ENCODE data around the gene BEX3.

BEX3 gene

DNA sequence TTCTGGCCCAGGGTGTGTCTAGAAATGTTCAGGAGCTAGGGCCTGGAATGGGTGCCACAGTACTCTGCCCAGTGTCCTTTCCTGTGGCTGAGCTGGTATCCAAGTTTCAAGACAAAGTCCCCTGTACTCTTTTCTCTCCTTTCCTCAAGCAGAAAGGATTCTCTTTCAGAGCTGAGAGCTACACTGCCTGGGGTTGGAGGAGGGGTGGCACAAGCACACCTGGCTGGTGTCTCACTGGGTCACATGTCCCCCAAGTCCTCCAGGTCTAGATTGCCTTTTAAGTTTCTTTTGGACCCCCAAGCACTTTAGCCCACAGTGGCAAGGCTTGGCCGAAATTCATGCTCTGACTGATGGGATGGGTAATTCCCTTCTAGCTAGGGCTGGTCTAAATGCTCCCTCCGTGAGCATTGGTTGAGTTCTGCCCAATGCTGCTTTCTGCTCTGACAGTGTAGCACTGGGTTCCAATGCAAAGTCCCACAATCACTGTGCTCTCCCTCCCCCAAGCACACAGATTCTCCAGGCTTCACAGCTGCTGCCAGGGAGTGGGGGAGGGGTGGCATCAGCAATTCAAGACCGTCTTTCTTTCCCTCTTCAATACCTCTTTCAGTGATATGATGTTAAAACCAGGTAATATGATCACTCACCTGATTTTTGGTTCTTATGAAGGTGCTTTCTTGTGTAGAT lies 47.8 kb downstream of the BEX3 start:
- in situ Hi-C loops (cut with HindIII; ENCODE audit: low sequenced_read_pairs): no loop called here
- TF ChIP-seq, protein P1, sequence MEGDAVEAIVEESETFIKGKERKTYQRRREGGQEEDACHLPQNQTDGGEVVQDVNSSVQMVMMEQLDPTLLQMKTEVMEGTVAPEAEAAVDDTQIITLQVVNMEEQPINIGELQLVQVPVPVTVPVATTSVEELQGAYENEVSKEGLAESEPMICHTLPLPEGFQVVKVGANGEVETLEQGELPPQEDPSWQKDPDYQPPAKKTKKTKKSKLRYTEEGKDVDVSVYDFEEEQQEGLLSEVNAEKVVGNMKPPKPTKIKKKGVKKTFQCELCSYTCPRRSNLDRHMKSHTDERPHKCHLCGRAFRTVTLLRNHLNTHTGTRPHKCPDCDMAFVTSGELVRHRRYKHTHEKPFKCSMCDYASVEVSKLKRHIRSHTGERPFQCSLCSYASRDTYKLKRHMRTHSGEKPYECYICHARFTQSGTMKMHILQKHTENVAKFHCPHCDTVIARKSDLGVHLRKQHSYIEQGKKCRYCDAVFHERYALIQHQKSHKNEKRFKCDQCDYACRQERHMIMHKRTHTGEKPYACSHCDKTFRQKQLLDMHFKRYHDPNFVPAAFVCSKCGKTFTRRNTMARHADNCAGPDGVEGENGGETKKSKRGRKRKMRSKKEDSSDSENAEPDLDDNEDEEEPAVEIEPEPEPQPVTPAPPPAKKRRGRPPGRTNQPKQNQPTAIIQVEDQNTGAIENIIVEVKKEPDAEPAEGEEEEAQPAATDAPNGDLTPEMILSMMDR (IDR thresholded peaks at IDR 0.05; ENCODE audit: low read depth, low read length, missing control alignments): no peak
- no peak for DNase-seq (ENCODE audit: low read depth)

More for the DNA sequence above, 47.8 kb downstream of the BEX3 start:
- H3K4me3 ChIP-seq (ENCODE audit: low read depth, low read length): no peak overlapping the region
